ENCODE data around the gene ANKS1B. TPM values are rescaled to one million over a fixed set of nuclear protein-coding genes. Genes with fewer than 3 reads are reported as not detected.
"Not testable (repeated sequence)": the region's sequence is repeated elsewhere in the genome, so short reads cannot be mapped to it uniquely, and the experiment has no call there.

ANKS1B gene
- polyA plus RNA-seq, 5 donors: 9.3 to 23.7 (median 13.6) TPM

DNA sequence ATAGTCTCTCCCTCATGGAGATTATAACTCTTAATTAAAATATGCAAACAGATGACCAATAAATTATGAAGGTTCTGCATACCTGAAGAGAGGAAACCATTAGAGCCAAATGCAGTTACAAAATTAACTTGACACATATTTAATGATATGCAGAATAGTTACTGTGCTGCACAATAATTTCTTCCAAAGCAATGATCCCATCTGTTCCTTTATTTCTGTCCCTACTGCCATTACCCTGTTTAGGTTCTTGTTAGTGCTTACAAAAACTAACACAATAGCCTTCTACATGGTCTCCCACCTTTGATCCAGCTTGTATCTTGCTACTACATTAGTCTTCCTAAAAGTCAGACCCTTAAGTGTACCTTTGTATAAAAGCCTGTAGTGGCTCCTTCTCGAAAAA is 928.5 kb downstream of the ANKS1B start:
- no peak for DNase-seq

DNA sequence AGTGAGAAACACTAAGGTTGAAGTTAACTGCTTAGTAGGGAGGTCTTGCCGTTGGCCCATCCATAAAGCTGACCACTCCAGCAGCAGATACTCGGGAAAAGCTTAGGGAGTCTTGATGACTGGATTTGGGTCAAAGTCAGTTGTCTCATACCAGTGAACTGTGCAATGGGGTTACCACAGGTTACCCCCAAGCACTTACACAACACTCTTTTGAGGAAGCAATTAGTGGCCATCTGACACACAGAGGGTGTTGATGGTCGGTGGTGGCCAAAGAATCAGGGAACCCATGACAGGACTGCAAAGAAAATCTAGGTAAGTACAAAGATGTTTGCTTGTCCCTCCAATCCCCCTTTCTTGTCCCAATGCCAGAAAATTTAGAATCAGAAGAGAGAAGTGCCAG is 929.4 kb downstream of the ANKS1B start:
- no peak for DNase-seq

DNA sequence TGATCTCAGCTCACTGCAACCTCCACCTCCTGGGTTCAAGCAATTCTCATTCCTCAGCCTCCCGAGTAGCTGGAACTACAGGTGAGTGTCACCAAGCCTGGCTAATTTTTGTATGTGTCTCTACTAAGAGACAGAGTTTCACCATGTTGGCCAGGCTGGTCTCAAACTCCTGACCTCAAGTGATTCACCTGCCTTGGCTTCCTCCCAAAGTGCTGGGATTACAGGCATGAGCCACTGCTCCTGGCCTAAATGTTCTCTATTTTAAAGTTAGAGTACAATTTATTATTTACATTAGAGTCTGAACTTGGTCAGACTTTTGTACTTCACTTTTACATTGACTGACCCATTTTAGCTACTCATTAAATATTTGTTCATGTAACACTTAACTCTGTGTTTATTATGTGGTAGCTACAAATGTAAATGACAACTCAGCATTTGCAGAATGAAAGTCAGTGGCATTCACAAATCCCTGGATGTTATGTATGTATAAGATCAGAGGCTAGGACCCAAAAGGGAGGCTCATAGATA is 930.1 kb downstream of the ANKS1B start:
- no peak for DNase-seq

DNA sequence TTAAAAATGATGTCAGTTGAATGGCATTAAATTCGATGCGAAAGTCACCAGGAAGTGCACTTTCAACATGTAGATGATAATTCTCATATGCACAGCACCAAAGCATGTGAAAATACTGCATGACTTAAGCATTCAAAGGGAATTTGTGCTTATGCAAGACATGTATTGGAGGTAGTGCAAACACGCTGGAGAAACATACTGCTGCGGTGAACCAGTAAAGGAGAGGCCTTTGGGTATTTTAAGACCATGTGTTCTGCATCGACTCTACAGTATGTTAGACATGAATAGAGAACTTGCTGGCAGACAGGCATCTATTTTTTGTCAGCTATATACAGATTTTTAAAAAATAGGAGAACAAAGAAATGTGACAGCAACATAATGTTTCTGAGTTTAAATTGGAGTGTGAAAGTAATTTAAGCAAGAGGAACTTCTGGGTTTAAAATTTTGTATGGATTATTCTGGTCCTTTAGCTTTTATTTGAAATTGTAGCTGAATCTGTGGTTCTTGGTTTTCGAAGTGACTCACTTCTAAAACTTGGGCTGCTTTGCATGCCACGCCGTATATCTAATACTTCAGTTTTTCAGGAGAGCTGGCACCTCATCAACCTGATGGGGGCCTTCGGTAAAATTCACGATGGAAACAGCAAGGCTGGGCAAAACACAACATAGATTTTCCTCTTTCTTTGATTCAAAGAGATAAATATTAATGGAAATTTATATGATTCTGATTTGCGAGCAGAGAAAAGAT is 930.9 kb downstream of the ANKS1B start:
- DNase-seq: no peak

DNA sequence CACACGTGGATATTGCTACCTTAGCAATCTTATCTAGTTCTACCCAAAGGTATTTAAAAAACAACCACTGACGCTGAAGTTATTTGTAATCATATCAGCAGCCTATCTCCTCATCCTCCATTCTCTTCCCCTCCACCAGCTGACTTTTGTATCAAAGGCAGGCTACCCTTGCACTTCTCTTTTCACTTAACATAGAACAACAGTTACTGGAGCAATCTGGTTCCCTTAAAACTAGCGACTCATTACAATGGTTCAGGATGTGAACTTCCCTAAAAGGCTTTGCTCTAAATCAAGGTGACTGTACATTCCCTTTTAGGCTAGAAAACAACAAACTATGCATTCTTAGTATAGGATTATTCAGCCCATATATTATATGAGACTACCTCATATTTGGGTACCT is 935.0 kb downstream of the ANKS1B start:
- no peak for DNase-seq

DNA sequence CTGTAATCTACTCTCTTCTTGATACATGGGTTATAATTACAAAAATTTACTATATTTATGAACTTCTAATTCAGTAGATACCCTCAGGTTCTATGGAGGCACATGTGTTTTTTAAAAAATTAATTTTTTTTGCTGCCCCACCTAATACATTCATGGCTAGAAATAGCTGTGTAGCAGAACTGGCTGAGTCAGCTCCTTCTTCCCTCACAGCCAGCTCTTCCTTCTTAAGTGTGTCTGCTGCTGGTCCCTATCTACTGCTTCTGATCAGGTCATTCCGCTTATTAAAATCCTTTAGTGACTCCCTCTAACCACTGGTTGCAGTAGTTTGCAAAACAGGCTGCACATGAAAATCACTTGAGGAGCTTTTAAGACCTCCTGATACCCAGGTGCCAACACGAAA is 939.6 kb downstream of the ANKS1B start:
- no peak for DNase-seq

DNA sequence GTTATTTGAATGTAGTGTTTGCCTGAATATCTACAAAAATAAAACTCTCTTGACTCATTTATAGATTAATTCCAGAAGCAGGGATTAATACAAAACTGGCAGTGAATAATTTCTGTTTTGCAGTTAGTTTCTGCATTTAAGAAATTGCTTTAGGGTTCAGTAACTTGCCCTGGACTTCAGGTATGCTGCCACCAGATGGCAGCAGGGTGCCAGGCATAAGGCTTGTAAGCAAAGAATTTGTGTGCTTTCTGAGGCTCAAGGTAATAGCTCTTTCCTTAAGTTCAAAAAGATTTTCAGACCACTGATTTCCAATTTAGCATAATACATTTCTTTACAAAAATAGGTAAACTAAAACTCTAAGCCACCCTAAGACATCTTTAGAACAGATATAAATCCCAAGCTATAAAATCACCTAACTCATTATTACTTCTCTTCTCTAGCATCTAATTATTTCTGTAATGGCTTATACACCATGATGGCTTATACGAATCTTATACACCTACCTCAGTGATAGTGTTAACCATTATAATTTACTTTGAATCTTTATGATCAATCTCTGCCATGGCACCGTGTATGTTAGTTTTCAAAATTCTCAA is 941.3 kb downstream of the ANKS1B start:
- DNase-seq: peak; percentile 59 to 70

DNA sequence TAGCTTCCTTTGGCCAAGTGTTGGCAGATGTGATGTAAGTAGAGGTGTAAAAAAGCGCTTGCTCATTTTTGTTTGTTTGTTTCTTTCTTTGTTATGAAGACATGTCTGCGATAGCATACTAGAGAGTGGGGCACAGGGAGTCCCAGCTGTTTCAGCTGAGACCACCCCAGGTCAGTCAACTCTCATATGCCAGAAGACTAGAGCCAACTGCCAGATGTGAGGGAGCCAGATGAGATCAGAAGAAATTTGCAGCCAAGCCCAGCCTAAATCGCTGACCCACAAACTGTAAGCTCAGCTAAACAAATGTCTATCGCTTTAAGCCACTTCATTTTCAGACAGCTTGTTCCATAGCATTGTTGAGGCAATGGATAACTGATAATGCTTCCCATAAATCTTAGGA is 942.5 kb downstream of the ANKS1B start:
- DNase-seq: peak; percentile 92 to 93

DNA sequence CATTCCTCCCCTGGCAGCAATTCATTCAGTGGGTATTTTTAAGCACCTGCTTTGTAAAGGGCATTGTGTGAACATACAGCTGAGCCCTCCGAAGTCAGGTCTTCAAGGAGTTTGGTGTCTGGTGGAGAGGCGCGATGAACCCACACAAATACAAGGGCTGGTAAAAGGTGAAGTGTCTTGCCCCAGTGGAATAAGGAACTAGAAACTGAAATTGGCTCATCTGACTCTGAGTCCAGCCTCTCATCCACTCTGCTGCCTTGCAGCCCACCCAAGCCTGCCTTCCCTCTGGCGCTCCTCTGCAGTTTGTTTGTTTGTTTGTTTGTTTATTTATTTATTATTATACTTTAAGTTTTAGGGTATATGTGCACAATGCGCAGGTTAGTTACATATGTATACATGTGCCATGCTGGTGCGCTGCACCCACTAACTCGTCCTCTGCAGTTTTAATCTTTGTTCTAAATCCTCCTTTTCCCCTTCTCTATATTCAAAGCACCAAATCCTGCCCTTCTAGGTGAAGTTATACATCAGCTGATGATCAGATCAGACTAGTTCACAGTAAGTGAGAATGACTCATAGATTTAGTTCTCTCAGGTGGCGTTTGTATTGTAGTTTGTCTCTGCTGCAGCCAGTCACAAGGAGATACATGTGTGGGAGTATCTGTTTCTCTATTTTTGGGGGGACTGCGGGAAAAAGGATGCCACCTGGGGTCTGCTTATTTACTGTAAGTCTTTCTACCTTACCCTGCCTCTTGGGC is 945.2 kb downstream of the ANKS1B start:
- no peak for DNase-seq

DNA sequence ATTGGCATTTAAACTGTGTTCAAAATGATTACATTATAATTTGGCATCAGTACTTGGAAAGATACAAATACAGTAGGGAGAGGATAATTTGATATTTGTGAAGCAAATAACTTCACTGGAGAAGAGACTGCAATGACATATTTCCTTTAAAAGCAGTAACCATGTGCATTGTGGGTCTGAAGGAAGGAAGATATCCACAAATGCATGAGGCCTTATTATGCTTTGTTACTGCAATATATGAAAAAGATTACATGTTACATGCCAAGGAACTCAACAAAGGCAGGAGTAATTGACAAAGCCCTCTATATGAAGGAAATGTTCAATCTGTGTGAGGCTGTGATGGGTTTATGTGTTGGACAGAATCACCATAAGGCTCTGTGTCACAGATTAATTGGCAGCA is 948.2 kb downstream of the ANKS1B start:
- no peak for DNase-seq

DNA sequence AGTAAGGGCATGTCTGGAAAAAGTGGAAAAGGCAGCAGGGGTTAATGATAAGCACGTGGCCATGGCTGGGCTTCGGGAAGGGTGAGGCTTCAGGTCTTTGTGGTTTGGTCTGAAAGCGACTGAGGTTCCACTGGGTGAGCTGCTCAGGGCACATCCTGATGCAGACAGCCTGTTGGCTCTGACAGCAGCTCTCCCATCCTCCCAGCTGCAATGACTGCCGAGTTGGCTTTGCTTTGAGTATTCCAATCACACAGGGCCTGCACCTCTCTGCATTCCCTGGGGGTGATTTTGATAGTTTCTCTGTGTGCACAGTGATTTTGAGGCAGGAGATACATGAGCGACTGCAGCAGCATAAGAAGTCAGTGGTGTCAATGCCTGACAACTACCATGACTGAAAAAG is 948.9 kb downstream of the ANKS1B start:
- DNase-seq: no peak

DNA sequence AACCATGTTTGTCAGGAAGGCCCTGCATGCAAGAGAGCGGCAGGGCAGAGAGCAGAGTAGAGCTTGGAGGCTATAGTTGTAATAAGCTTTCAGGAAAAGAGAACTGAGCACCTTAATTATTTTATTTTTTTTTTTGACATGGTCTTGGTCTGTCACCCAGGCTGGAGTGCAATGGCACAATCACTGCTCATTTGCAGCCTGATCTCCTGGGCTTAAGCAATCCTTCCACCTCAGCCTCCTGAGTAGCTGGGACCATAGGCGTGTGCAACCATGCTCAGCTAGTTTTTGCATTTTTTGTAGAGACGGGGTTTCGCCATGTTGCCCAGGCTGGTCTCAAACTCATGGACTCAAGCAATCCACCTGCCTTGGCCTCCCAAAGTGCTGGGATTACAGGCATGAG is 950.5 kb downstream of the ANKS1B start:
- not testable (repeated sequence) for DNase-seq

DNA sequence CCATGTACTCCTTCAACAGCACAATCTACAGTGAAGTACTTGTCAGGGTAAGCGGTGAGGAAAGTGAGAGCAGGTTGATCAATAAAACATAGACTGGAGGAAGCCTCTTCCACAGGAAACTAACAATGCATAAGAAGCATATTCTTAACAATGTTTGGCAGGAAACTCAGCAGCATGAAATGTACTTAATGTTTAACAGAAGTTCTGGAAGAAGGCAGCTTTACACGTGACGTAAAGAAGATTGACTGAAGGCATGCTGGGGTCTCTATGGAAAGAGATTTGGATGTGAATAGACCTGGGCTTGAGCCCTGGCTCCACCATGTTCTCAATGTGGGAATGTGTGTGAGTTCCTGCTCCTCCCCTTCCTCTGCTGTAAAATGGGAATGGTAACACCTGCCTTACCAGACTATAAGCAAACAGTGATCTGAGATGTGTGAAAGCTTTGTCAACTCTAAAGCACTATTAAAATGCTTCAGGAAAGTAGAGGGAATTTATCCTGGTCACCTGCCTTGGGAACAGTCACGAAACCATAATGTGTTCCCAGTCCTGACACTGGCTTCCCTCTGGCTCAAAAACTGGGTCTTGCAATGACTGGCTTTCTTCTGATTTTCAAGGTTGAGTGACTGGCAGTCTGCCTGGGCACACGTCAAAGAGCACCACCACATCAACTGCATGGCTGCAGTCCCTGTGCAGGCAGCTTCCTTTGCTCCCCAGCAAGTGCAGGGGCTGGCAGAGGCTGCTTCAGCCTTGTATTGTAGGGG is 955.0 kb downstream of the ANKS1B start:
- DNase-seq: no peak

DNA sequence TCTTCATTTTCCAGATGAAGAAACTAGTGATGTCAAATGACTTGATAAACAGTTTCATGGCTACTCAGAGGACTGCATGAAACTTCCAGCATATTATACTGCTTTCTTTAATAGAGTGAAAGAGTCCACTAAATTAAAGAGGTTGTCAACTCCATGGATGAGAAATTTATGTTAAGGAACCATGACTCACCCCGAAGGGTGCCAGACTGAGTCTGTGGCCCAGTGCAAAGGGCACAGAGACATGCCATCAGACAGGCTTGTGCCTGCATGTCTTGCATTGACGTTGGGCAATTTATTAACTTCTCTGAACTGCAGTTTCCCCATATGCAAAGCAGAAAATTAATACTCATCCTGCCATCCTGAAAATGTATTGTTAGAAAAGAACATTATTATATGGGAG is 957.3 kb downstream of the ANKS1B start:
- DNase-seq: no peak

DNA sequence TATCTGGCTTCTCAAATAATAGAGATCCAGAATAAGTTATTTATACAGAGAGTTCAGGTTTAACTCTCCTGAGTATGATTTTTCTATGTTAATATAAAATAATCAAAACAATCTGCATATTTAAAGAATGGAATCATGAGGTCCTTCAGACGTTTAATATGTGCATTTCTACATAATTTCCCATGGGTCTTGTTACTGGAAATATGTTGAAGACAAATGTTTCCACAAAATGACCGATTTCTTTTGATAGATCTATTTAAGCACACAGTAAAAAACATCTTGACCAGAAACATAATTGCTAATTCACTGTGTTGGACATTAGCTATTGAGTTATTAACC is 957.7 kb downstream of the ANKS1B start:
- DNase-seq: no peak

DNA sequence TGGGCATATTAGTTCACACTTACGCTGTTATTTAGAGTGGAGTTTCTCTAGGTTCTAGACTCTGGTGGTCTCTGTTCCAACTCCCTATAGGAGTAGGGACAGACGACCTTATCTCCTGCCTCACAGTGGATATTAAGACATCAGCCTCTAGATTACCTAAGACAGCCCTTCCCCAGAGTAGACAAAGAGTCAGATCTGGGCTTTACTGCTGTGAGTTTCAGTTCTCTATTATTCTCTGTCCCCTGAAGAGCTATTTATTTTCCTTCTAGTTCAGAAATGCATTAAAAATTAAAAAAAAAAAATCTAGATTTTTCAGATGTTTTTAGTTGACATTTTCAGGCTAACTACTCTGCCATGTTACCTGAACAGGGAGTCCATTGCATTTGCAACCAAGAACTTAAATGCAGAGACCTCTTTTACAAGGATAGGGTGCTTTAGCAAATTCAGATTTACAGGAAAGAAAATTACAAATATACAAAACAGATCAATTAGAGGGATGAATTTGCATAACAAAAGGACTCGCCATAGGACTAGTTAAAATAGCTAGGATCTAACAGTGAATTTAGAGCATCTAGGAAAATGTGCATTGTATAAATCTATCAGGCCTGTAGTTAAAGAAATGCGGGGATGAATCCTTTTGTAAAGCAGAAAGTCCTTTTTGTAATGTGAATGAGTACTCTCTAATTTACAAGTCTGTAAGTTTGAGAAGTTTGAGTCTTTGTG is 958.2 kb downstream of the ANKS1B start:
- DNase-seq: no peak

DNA sequence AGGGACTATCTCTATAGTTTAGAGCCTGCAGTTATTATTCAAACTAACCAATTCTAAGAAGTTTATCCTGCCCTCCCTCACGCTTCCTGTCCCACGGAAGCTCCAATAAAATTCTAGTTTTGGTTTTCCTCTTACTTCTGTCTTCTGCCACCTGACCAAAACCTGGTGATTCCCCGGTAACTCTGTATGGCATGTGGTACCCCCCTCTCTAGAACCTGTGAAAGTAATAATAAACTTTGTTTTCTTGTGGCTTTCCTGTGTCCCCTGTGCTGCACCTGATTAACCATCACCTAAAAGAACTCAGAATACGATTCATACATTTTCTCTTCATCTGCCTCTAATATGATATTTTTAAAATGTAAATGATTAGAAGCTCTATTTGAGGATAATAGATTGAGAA is 959.9 kb downstream of the ANKS1B start:
- no peak for DNase-seq

DNA sequence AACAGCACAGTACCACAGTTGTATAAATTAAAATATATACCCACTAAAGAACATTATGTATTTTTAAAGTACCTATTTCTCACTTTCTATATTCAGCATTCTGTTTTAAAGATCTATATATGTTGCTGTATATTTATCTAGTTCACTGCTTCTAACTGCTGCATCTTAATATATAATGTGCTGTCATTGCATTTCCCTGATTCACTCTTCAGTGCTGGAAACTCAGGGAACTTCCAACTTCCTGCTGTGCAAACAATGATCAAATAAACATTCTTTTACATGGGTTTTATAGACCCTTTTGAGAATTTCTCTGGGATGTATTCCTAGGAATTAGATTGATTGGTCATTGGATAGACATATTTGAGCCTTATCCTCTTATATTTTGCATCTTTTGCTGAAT is 960.5 kb downstream of the ANKS1B start:
- DNase-seq: no peak

DNA sequence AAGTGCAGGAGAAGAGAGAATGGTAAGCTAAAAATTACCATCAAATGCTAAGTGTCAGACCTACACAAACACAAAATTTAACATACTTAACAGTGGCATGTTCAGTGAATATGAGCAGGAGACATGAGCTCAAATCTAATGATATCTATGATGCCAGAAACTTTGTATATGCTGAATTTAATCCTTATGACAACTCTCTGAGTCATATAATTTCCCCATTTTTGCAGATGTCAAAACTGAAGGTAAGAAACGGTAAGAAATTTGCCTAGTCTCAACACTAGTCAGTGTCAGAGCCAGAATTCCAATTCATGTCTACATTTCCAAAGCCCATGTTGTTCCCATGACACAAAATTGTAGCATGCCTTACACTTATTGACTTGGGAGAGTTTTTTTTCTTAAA is 963.9 kb downstream of the ANKS1B start:
- no peak for DNase-seq

DNA sequence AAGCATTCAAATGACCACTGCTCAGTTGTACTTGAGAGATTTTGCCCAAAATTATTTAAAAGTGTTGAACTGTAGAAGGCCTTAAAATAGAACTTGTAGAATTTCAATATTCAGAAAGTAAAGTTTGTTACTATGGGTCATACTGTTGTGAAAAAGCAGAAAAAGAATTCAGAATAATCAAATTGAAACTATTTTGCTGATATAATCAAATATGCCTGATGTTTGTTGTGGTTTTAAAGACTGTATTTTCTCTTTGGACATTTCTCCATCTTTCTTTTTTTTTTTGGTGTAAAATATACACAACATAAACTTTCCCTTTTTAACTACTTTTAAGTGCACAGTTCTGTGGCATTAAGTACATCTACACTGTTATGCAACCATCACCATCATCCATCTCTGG is 964.9 kb downstream of the ANKS1B start:
- no peak for DNase-seq

DNA sequence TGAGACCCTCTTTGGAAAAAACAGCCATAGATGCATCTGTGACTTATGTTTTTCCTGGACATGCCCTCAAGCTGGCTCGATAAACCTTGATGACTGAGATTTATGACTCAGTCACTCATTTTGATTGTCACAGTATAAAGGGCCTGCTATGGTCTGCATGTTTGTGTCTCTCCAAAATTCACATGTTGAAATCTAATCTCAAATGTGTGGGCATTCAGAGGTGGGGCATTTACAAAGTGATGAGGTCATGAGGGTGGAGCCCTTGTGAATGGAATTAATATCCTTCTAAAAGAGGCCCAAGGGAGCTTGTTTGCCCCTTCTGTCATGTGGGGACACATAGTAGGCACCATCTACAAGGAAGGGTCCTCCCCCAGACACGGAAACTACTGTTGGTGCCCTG is 966.8 kb downstream of the ANKS1B start:
- DNase-seq: no peak
